Activated CD4-positive, alpha-beta T cell treated with anti-CD3 and anti-CD28 coated beads, Interleukin-10, Interleukin-2, amounts not matched to agents 100 ng/mL and 50 ng/mL, durations not matched to agents 16 hours and 8 hours (primary cell): ENCODE results near the gene CCZ1.
"Not testable (repeated sequence)": the region's sequence is repeated elsewhere in the genome, so short reads cannot be mapped to it uniquely, and the experiment has no call there.

ENCODE experiments used
- DNase-seq: peaks from one replicate; pipeline ENCODE4 v3.0.0-alpha.2; 2020

Gene CCZ1

GRCh38 chr7:5898480-5899224, at the start of gene CCZ1:
TSS of gene CCZ1 (plus strand) at chr7:5898733. CDS start at chr7:5898800, 67 bp downstream.
- peak; percentile 59 for DNase-seq

GRCh38 chr7:5850944-5851343, 47.6 kb upstream of the CCZ1 start:
- no peak for DNase-seq

- DNase-seq, result no peak
Observed at GRCh38 chr7:5854738-5855137, 43.8 kb upstream of the CCZ1 start.

- not testable (repeated sequence) for DNase-seq
Observed at GRCh38 chr7:5857041-5857575, 41.4 kb upstream of the CCZ1 start.

- DNase-seq, result peak; percentile 25
Observed at GRCh38 chr7:5858494-5858893, 40.0 kb upstream of the CCZ1 start.

- DNase-seq, result not testable (repeated sequence)
Observed at GRCh38 chr7:5861281-5861680, 37.3 kb upstream of the CCZ1 start.

- DNase-seq, result not testable (repeated sequence)
Observed at GRCh38 chr7:5862753-5863366, 35.7 kb upstream of the CCZ1 start.

GRCh38 chr7:5865279-5865931, 33.1 kb upstream of the CCZ1 start:
- not testable (repeated sequence) for DNase-seq

GRCh38 chr7:5867060-5867459, 31.5 kb upstream of the CCZ1 start:
- no peak for DNase-seq

GRCh38 chr7:5868928-5869341, 29.6 kb upstream of the CCZ1 start:
- not testable (repeated sequence) for DNase-seq

GRCh38 chr7:5869691-5870090, 28.8 kb upstream of the CCZ1 start:
- DNase-seq, result no peak

GRCh38 chr7:5870311-5870710, 28.2 kb upstream of the CCZ1 start:
- no peak for DNase-seq

GRCh38 chr7:5872326-5872725, 26.2 kb upstream of the CCZ1 start:
- DNase-seq, result no peak

GRCh38 chr7:5879591-5879990, 18.9 kb upstream of the CCZ1 start:
- not testable (repeated sequence) for DNase-seq

- DNase-seq, result not testable (repeated sequence)
Observed at GRCh38 chr7:5880106-5880505, 18.4 kb upstream of the CCZ1 start.

- DNase-seq, result not testable (repeated sequence)
Observed at GRCh38 chr7:5884431-5884830, 14.1 kb upstream of the CCZ1 start.

- DNase-seq, result not testable (repeated sequence)
Observed at GRCh38 chr7:5888021-5888420, 10.5 kb upstream of the CCZ1 start.

GRCh38 chr7:5890244-5890643, 8.3 kb upstream of the CCZ1 start:
- DNase-seq, result not testable (repeated sequence)

- DNase-seq, result no peak
Observed at GRCh38 chr7:5892498-5892897, 6.0 kb upstream of the CCZ1 start.

GRCh38 chr7:5897369-5897919, 1.1 kb upstream of the CCZ1 start:
- DNase-seq, result not testable (repeated sequence)

GRCh38 chr7:5903002-5903401, 4.5 kb downstream of the CCZ1 start:
- DNase-seq, result not testable (repeated sequence)

GRCh38 chr7:5904726-5905125, 6.2 kb downstream of the CCZ1 start:
- not testable (repeated sequence) for DNase-seq

GRCh38 chr7:5908835-5909234, 10.3 kb downstream of the CCZ1 start:
- DNase-seq, result not testable (repeated sequence)
